OCI-LY1 (cell line): Measurements from ENCODE around the gene FIBP.

Experiments used
- H2AFZ ChIP-seq: fragments of 200-600 bp; sonication (generic), shearing (Covaris generic); 2 replicates; pipeline ENCODE4 v1.6.0; 2014; ENCODE audit warnings: antibody characterized with exemption, mild to moderate bottlenecking, low read length
- H3F3A ChIP-seq: fragments of 200-600 bp; sonication (generic), shearing (Covaris generic); 2 replicates; pipeline ENCODE4 v1.6.0; 2014; ENCODE audit warnings: mild to moderate bottlenecking, antibody characterized with exemption, low read length, moderate library complexity; ENCODE audit not compliant: insufficient read depth
- H3K27ac ChIP-seq: fragments of 200-600 bp; sonication (generic); 2 replicates; pipeline ENCODE4 v1.5.1; 2014; ENCODE audit warnings: low read length, mixed run types, mild to moderate bottlenecking, low read depth; ENCODE audit not compliant: poor library complexity, severe bottlenecking
- H3K27me3 ChIP-seq: fragments of 200-600 bp; sonication (generic); 2 replicates; pipeline ENCODE4 v1.6.0; 2014; ENCODE audit warnings: antibody characterized with exemption, mild to moderate bottlenecking, low read length, moderate library complexity; ENCODE audit not compliant: insufficient read depth
- H3K36me3 ChIP-seq: fragments of 200-600 bp; sonication (generic); 2 replicates; pipeline ENCODE4 v1.6.1; 2014; ENCODE audit warnings: mild to moderate bottlenecking, antibody characterized with exemption, low read length, moderate library complexity, mixed read lengths; ENCODE audit not compliant: insufficient read depth
- H3K4me1 ChIP-seq: fragments of 200-600 bp; sonication (generic); 2 replicates; pipeline ENCODE4 v1.5.1; 2014; ENCODE audit warnings: mild to moderate bottlenecking, low read length, moderate library complexity; ENCODE audit not compliant: insufficient read depth, severe bottlenecking
- H3K4me2 ChIP-seq: fragments of 200-600 bp; sonication (generic), shearing (Covaris generic); 2 replicates; pipeline ENCODE4 v1.6.1; 2014; ENCODE audit warnings: low read length
- H3K4me3 ChIP-seq: fragments of 200-600 bp; sonication (generic); 2 replicates; pipeline ENCODE4 v1.5.1; 2014; ENCODE audit warnings: low read length, low read depth, mild to moderate bottlenecking, mixed read lengths; ENCODE audit not compliant: poor library complexity, severe bottlenecking
- H3K79me2 ChIP-seq: fragments of 200-600 bp; shearing (Covaris generic); 2 replicates; pipeline ENCODE4 v1.6.1; 2016; ENCODE audit warnings: mixed run types, low read length, mixed read lengths; ENCODE audit not compliant: insufficient read depth
- H3K9ac ChIP-seq: fragments of 200-600 bp; sonication (generic), shearing (Covaris generic); 2 replicates; pipeline ENCODE4 v1.6.1; 2014; ENCODE audit warnings: mild to moderate bottlenecking, low read length, mixed read lengths
- H3K9me2 ChIP-seq: fragments of 200-600 bp; sonication (generic), shearing (Covaris generic); 2 replicates; pipeline ENCODE4 v1.6.1; 2014; ENCODE audit warnings: low read depth, mild to moderate bottlenecking, low read length, mixed read lengths
- H3K9me3 ChIP-seq: fragments of 200-600 bp; shearing (Covaris generic); 2 replicates; pipeline ENCODE4 v1.6.1; 2014; ENCODE audit warnings: low read length, mixed read lengths
- H4K20me1 ChIP-seq: fragments of 200-600 bp; sonication (generic), shearing (Covaris generic); 2 replicates; pipeline ENCODE4 v1.6.0; 2016; ENCODE audit warnings: mild to moderate bottlenecking, low read length; ENCODE audit not compliant: insufficient read depth
- CTCF ChIP-seq: fragments of 200-600 bp; sonication (generic), shearing (Covaris generic); IDR thresholded peaks from 2 replicates; pipeline ENCODE4 v1.5.1; 2017; ENCODE audit warnings: mild to moderate bottlenecking, antibody characterized with exemption, low read length, moderate library complexity, mixed read lengths
- EZH2 ChIP-seq: fragments of 200-600 bp; sonication (generic), shearing (Covaris generic); IDR thresholded peaks from 2 replicates; pipeline ENCODE4 v1.8.0; 2017; ENCODE audit warnings: borderline replicate concordance, mixed run types, mild to moderate bottlenecking, antibody characterized with exemption, low read length, moderate library complexity, mixed read lengths

FIBP gene

GRCh38 chr11:65880844-65881421 is 7.3 kb downstream of the FIBP start:
- no peaks in the 10 kb centered on the region for H3F3A ChIP-seq
- peaks cover 35% of the 10 kb centered on the region for H3K36me3 ChIP-seq
- no peaks in the 10 kb centered on the region for H4K20me1 ChIP-seq
- no peak for TF ChIP-seq EZH2
- TF ChIP-seq CTCF, result no peak
- no peaks in the 10 kb centered on the region for H3K79me2 ChIP-seq
- no peak overlapping the region for H3K9ac ChIP-seq
- H2AFZ ChIP-seq, result no peak overlapping the region
- no peak overlapping the region for H3K4me3 ChIP-seq
- no peaks in the 10 kb centered on the region for H3K27me3 ChIP-seq
- peaks cover 5% of the 10 kb centered on the region for H3K4me1 ChIP-seq
- H3K27ac ChIP-seq, result no peak overlapping the region
- H3K9me2 ChIP-seq, result no peaks in the 10 kb centered on the region
- no peak overlapping the region for H3K4me2 ChIP-seq
- H3K9me3 ChIP-seq, result no peaks in the 10 kb centered on the region

- H3K9ac ChIP-seq, result no peak overlapping the region
- no peaks in the 10 kb centered on the region for H3K9me3 ChIP-seq
- no peaks in the 10 kb centered on the region for H3K9me2 ChIP-seq
- H3F3A ChIP-seq, result no peaks in the 10 kb centered on the region
- no peaks in the 10 kb centered on the region for H3K79me2 ChIP-seq
- H3K4me3 ChIP-seq, result no peak overlapping the region
- H4K20me1 ChIP-seq, result no peaks in the 10 kb centered on the region
- no peak overlapping the region for H3K27ac ChIP-seq
- peaks cover 3% of the 10 kb centered on the region for H3K4me1 ChIP-seq
- H3K4me2 ChIP-seq, result no peak overlapping the region
- TF ChIP-seq CTCF, result no peak
- no peak for TF ChIP-seq EZH2
- no peaks in the 10 kb centered on the region for H3K27me3 ChIP-seq
- peaks cover 27% of the 10 kb centered on the region for H3K36me3 ChIP-seq
- no peak overlapping the region for H2AFZ ChIP-seq
Measured at GRCh38 chr11:65880027-65880426, 8.2 kb downstream of the FIBP start.

- no peaks in the 10 kb centered on the region for H3K27me3 ChIP-seq
- H3K4me2 ChIP-seq, result no peak within 1 kb of the TSS
- H3K9ac ChIP-seq, result no peak within 1 kb of the TSS
- H3K79me2 ChIP-seq, result no peaks in the 10 kb centered on the region
- H3K4me3 ChIP-seq, result no peak within 1 kb of the TSS
- no peaks in the 10 kb centered on the region for H3K4me1 ChIP-seq
- H4K20me1 ChIP-seq, result no peaks in the 10 kb centered on the region
- H3K27ac ChIP-seq, result no peak within 1 kb of the TSS
- H3K36me3 ChIP-seq, result peaks cover 25% of the 10 kb centered on the region
- TF ChIP-seq CTCF (no peak), EZH2 (no peak)
- H3K9me3 ChIP-seq, result no peaks in the 10 kb centered on the region
- no peak within 1 kb of the TSS for H2AFZ ChIP-seq
- no peaks in the 10 kb centered on the region for H3K9me2 ChIP-seq
- H3F3A ChIP-seq, result no peaks in the 10 kb centered on the region
Measured at GRCh38 chr11:65879617-65880016, 8.7 kb downstream of the FIBP start, which contains the start of gene CTSW. Gene CTSW (plus strand): TSS chr11:65879837. CDS start chr11:65879855, 18 bp downstream.
